ENCODE results near the gene RND2.
"Not testable (repeated sequence)": the region's sequence is repeated elsewhere in the genome, so short reads cannot be mapped to it uniquely, and the experiment has no call there.

The RND2 gene, protein sequence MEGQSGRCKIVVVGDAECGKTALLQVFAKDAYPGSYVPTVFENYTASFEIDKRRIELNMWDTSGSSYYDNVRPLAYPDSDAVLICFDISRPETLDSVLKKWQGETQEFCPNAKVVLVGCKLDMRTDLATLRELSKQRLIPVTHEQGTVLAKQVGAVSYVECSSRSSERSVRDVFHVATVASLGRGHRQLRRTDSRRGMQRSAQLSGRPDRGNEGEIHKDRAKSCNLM

GRCh38 chr17:43024407-43025289, at the start of gene RND2:
TSS of gene RND2 (plus strand) at chr17:43025231. CDS start at chr17:43025348, 117 bp downstream.
- peak; percentile 87 for DNase-seq

DNA sequence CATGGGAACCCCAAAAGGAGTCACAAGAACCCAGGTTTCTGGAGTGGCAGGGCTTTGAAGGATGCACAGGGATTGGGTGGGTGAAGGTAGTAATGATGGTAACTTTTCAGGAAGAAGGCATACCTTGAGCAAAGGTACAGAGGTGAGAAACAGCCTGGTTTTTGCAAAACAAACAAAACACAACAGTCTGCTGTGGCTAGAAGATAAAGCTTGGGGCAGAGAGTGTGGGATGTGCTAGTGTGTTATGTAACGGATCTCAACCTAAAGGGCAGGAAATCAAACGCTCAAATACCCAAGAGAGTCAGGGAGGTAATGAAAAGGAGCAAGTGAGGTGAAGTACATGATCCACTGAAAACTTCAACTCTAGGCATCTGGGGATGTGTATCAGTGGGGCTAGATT, 49.8 kb upstream of the RND2 start:
- no peak for DNase-seq

GRCh38 chr17:42975701-42976100, 49.3 kb upstream of the RND2 start:
- not testable (repeated sequence) for DNase-seq

DNA sequence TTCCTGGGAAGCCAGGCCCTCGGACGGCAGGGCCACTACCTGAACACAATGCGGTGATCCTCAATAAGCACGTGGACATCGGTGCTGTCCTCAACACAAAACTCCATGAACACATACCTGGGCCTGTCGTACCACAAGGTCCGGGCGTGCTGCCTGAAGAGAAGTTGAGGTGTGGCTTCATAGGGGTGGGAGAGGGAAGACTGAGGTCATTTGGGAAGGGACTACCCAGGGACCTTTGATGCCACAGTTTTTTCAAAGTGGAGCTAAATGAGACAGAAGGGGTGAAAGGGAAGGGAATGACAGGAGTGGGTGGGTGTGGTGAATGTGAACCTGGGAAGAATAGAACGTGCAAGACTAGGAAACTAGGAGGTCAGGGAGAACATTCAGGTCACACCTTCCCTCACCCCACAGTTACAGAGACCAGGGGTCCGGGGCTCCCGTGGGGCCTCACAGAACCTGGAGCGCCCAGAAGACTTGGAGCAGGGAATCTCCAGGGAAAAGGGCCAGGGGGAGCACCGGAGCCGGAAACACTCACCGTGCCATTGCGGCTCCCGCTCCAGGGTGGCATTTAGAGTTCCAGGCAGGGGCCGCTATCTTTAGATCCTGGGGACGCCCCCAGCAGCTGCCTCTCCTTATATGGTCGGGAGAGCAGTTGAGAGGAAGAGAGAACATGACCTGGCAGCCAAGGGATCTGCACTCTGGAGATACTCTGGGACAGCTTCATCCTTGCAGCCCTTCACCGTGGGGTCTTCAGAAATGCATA, 45.3 kb upstream of the RND2 start, which contains the start of gene PTGES3L:
Gene PTGES3L (minus strand): TSS at position 570 of the 763 bp plus-strand sequence. CDS start 27 bp downstream, at position 543.
- peak; percentile 20 for DNase-seq

GRCh38 chr17:42980274-42980765, 44.7 kb upstream of the RND2 start, which contains the start of gene RUNDC1:
TSS of gene RUNDC1 (plus strand) at chr17:42980565. CDS start at chr17:42980577, 12 bp downstream.
- peak; percentile 91 for DNase-seq

GRCh38 chr17:42980766-42981397, 44.1 kb upstream of the RND2 start:
- DNase-seq: peak; percentile 56

DNA sequence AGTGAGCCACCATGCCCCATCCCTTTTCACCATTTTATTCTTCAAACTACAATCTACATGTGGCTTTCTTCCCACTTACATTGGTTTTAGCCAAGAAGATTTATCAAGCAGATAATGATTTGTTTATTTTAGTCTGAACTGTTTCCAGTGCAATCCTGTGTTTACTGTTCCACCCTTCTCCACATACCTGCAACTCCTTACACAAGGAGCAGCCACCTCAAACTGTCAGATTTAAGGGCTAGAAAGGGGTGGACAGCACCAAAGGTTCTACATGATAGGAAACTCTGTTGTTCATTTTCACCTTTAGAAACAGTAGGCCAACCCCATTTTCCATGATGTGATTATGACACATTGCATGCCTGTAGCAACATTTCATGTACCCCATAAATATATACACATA, 42.8 kb upstream of the RND2 start:
- DNase-seq: no peak

DNA sequence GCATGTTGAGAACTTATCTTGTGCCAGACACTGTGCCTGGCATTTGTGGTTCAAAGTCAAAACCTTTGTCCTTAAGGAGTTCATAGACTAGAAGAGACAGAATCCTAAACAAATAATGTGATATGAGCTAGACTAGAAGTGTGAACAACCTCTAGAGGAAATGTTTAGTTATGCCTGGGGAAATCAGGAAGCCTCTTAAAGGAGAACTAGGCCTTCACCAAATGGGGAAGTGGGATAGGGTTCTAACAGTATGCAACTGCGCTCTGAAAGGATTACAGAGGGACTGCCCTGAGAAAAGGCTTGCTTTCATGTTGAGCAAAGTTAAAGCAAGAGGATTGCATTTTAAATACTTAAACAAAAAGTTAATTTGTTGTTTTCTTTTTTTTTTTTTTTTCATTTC, 39.8 kb upstream of the RND2 start:
- no peak for DNase-seq

- no peak for DNase-seq
These were observed 35.9 kb upstream of the RND2 start for GRCh38 chr17:42989141-42989540.

- DNase-seq: no peak
These were observed 35.0 kb upstream of the RND2 start for GRCh38 chr17:42989726-42990652.

- no peak for DNase-seq
These were observed 33.6 kb upstream of the RND2 start for GRCh38 chr17:42991471-42991870.

GRCh38 chr17:42992872-42993271, 32.2 kb upstream of the RND2 start:
- no peak for DNase-seq

- not testable (repeated sequence) for DNase-seq
These were observed 31.1 kb upstream of the RND2 start for GRCh38 chr17:42993913-42994312.

- no peak for DNase-seq
These were observed 27.5 kb upstream of the RND2 start for GRCh38 chr17:42997390-42997983.

DNA sequence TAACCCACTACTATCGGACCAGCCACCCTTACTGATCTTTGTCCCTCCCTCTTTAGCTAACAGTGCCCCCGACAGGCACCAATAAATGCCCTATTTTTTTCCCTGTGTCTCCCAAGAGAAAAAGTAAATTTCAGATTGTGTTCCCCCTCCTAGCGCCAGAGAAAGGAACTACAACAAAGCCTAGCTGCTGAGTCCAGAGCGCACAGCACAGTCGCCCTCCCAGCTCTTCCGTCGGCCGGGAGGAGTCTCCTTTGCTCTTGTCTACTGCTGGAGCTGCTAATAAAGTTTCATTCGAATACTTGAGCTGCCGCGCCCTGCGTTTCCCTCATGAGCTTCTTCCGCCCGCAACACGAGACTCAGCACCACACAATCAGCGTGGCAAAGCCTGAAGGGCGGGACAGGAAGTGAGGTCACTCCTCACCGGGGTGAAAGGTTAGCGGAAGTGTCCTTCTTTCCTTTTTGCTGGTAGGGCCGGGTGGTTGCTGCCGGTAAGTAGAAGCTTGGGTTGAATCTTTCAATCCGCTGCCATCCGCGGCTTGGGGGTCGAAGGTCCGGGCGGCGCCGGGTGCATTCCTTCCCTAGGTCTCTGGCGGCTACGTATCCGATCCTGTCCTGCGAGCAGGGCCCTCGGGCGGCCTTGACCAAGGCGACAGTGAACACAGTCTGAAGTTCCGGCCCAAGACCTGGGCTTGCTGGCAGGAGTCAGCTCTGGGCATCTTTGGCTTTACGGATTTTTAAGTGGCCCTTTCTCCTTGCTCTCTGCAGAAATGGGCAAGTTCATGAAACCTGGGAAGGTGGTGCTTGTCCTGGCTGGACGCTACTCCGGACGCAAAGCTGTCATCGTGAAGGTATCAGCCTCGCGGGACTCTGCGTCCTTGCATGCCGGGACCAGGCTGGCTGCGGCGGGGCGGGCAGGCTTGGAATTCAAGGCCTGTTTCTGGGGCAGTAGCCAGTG, 26.8 kb upstream of the RND2 start, which contains the start of gene RPL27:
Gene RPL27 (plus strand): TSS at position 436 of the 955 bp plus-strand sequence. CDS start 332 bp downstream, at position 768.
- peak; percentile 99 for DNase-seq

- no peak for DNase-seq
These were observed 26.0 kb upstream of the RND2 start for GRCh38 chr17:42999003-42999525.

DNA sequence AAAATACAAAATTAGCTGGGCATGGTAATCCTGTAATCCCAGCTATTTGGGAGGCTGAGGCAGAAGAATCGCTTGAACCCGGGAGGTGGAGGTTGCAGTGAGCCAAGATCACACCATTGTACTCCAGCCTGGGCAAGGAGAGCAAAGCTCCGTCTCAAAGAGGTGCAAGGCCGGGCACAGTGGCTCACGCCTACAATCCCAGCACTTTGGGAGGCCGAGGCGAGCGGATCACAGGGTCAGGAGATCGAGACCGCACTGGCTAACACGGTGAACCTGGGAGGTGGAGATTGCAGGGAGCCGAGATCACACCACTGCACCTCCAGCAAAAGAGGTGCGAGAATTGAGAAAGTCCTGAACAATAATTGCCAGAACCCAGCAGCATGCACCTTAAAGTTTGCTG, 24.1 kb upstream of the RND2 start:
- DNase-seq: not testable (repeated sequence)

GRCh38 chr17:43003542-43004172, 21.4 kb upstream of the RND2 start:
- no peak for DNase-seq

Measured in CD4-positive, alpha-beta T cell treated with Interleukin-21 for 1 hour (primary cell).